Heart left ventricle (tissue), 16 donors: ENCODE results near the gene NTSR2. TPM values are rescaled to one million over a fixed set of nuclear protein-coding genes. Genes with fewer than 3 reads are reported as not detected.

Experiments used
- ATAC-seq, 4 donors: fragments of 200-7000 bp; cut with Tn5 transposase; one replicate each; pipeline ENCODE4 v1.9.1; 2020 to 2022; ENCODE audit warnings: moderate library complexity in 4 of 4, mild to moderate bottlenecking in 3 of 4, moderate number of reproducible peaks in 1 of 4
- DNase-seq, 5 donors: peaks; one replicate each; pipeline ENCODE4 v3.0.0-alpha.2; 2020
- H3K27ac ChIP-seq, 12 donors: fragments of 200-600 bp; sonication (generic) in 4 of 12; one replicate each; pipeline versions ENCODE4 v1.5.0 to v1.8.0; 2016 to 2022; ENCODE audit warnings: mild to moderate bottlenecking in 2 of 12
- H3K27me3 ChIP-seq, 9 donors: fragments of 200-600 bp; sonication (generic) in 2 of 9; one replicate each; pipeline versions ENCODE4 v1.5.1 to v1.8.0; 2016 to 2022; ENCODE audit warnings: mild to moderate bottlenecking in 3 of 9
- H3K36me3 ChIP-seq, 9 donors: fragments of 200-600 bp; sonication (generic) in 2 of 9; one replicate each; pipeline versions ENCODE4 v1.5.0 to v1.8.0; 2018 to 2022; ENCODE audit warnings: mild to moderate bottlenecking in 2 of 9
- H3K4me1 ChIP-seq, 12 donors: fragments of 200-600 bp; sonication (generic) in 4 of 12; one replicate each; pipeline versions ENCODE4 v1.5.0 to v1.8.0; 2016 to 2022; ENCODE audit warnings: mild to moderate bottlenecking in 3 of 12
- H3K4me3 ChIP-seq, 12 donors: fragments of 200-600 bp; sonication (generic) in 4 of 12; one replicate each; pipeline versions ENCODE4 v1.5.0 to v1.8.0; 2017 to 2022; ENCODE audit warnings: mild to moderate bottlenecking in 9 of 12, moderate library complexity in 4 of 12
- H3K9me3 ChIP-seq, 12 donors: fragments of 200-600 bp; sonication (generic) in 4 of 12; one replicate each; pipeline versions ENCODE4 v1.5.0 to v1.8.0; 2016 to 2022; ENCODE audit warnings: mild to moderate bottlenecking in 1 of 12
- POLR2A ChIP-seq, 2 donors: fragments of 450-650 bp; IDR thresholded peaks; one replicate each; pipeline ENCODE4 v1.6.1; 2017; ENCODE audit warnings: antibody characterized with exemption in 2 of 2, mild to moderate bottlenecking in 2 of 2, moderate library complexity in 2 of 2
- WGBS, 4 donors: extraction: QIAGEN DNeasy Blood & Tissue Kit in 2 of 4; methylation state at CpG; one replicate each; pipeline versions ENCODE4 v1.1.5 to v1.1.7; 2013 to 2018; 5-methylcytosine and 5-hydroxymethylcytosine counted together
- intact Hi-C, 10 donors: fragments of 100-400 bp; cut with DNase I; formaldehyde crosslinking; loops; one replicate each; pipeline versions ENCODE4 v1.11.1 to v1.14.2; 2022
- polyA plus RNA-seq, 2 donors: library from polyadenylated mRNA; stranded (reverse); fragments of 200-250 nt; gene quantifications; one replicate each; pipeline ENCODE4 v1.2.3, GENCODE V29; 2013
- total RNA-seq, 9 donors: library from RNA; depleted of rRNA in 2 of 9; stranded (reverse); fragments of >200 nt in 2 of 9; fragmentation: NEBNext Ultra II Directional in 3 of 9; extraction: Animal tissue kit (Norgen Biotek cat#: 25700) in 3 of 9; gene quantifications; one replicate each; pipeline versions ENCODE4 v1.1.0 to v1.2.4, GENCODE V29; 2016 to 2023
- TF ChIP-seq, protein P1 (sequence below), 12 donors: fragments of 200-600 bp; sonication (generic) in 4 of 12; IDR thresholded peaks; one replicate each; pipeline versions ENCODE4 v1.5.0 to v1.8.0; 2018 to 2022; ENCODE audit warnings: antibody characterized with exemption in 12 of 12, mild to moderate bottlenecking in 5 of 12
- donor health status: ischemic (EF 13 %, LVEDD 7.1; RV severe dilation, severe dysfunction).
- donor health status: healthy with polysubstance abuse.
- donor health status: DM: no; HTN: yes; CAD: no.
- donor health status: DM: no; HTN: no; CAD: no.
- donor health status: ischemic (EF 25% LVEDD 6.9; RV normal size, moderate dysfunction).
- donor health status: ischemic (EF 25% LVEDD 5.7; RV mildly dilated, moderate dysfunction).
- donor health status: healthy.
- donor health status: DM: yes; HTN: yes; CAD: no.
- donor health status: ischemic (EF 35%, LVEDD 5.7; RV mildly dilated, moderate dysfunction).
- donor health status: nonischemic (EF 11% LVEDD 7.7; RV severe dilation, severe dysfunction).
- donor health status: DM: yes; HTN: yes; CAD: no.
- donor health status: PGD.
- donor health status: ischemic (EF 29% LVEDD 5.4; RV normal size, mild dysfunction).
- donor health status: nonischemic (EF 23%, LVEDD 6.1; RV moderate dilation, normal function).

Gene NTSR2
- total and polyA plus RNA-seq, 11 donors: 0.04 to 0.16 TPM; not detected in 9

DNA sequence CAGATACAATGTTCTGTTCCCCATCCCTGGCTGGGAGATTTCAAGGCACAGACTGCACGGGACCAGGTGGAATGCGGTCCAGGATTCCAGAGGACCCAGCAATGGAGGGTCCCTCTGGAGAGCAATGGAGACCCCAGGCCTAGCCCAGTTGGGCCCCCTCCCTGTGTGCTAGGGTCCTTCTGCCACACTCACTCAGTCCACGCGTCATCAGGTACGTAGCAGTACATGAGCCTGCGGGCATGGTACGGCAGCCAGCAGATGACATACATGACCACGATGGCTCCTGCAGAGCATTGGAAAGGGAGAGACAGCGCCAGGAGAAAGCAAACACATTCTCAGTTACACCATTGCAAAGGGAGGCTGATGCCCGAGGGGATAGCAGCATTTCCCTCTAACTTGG is 10.1 kb downstream of the NTSR2 start:
- TF ChIP-seq, protein P1, sequence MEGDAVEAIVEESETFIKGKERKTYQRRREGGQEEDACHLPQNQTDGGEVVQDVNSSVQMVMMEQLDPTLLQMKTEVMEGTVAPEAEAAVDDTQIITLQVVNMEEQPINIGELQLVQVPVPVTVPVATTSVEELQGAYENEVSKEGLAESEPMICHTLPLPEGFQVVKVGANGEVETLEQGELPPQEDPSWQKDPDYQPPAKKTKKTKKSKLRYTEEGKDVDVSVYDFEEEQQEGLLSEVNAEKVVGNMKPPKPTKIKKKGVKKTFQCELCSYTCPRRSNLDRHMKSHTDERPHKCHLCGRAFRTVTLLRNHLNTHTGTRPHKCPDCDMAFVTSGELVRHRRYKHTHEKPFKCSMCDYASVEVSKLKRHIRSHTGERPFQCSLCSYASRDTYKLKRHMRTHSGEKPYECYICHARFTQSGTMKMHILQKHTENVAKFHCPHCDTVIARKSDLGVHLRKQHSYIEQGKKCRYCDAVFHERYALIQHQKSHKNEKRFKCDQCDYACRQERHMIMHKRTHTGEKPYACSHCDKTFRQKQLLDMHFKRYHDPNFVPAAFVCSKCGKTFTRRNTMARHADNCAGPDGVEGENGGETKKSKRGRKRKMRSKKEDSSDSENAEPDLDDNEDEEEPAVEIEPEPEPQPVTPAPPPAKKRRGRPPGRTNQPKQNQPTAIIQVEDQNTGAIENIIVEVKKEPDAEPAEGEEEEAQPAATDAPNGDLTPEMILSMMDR (IDR thresholded peaks at IDR 0.05): no peak
- no peak for TF ChIP-seq POLR2A (IDR thresholded peaks at IDR 0.05)

DNA sequence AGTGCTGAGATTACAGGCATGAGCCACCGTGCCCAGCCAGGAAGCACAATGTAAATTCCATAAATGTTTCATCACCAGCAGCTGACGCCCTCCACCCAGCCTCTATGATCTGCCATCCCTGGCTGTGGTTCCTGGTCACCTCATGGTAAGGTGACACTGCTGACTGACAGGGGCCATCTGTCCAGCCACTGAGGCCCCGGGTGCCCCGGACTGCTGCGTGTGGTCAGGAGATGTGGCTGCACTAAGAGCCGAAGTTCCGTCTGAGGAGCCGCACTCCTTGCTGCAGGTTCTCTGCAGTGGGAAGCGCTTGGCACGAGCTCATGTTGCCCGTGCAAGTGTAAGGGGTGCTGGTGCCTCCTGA is 10.9 kb downstream of the NTSR2 start:
- Histone ChIP-seq H3K9me3 (peaks cover 0 to 7% (median 0%) of the 10 kb centered on the region in 12 donors), H3K4me1 (peaks cover 0 to 3% (median 0%) of the 10 kb centered on the region in 12 donors), H3K27me3 (peaks cover 0 to 29% (median 3%) of the 10 kb centered on the region in 9 donors), H3K4me3 (no peak overlapping the region), H3K36me3 (no peaks in the 10 kb centered on the region), H3K27ac (no peak overlapping the region)
- 81 to 88% (median 83%) methylated on average over 10 to 11 of the region's 11 CpGs for WGBS, 4 donors
- intact Hi-C loops: no loop called here
- ATAC-seq (no peak), DNase-seq (no peak)
- no peak for TF ChIP-seq POLR2A (IDR thresholded peaks at IDR 0.05)
- TF ChIP-seq, protein P1 (IDR thresholded peaks at IDR 0.05): no peak

More for the DNA sequence above, 10.1 kb downstream of the NTSR2 start:
- ATAC-seq: no peak
- Histone ChIP-seq H3K4me3 (no peak overlapping the region), H3K36me3 (no peaks in the 10 kb centered on the region), H3K9me3 (peaks cover 0 to 7% (median 0%) of the 10 kb centered on the region in 12 donors), H3K27me3 (peaks cover 0 to 29% (median 3%) of the 10 kb centered on the region in 9 donors), H3K4me1 (peaks cover 0 to 3% (median 0%) of the 10 kb centered on the region in 12 donors), H3K27ac (no peak overlapping the region)
- 89 to 93% (median 91%) methylated on average over 10 of the region's 10 CpGs for WGBS, 4 donors
- DNase-seq: no peak
- intact Hi-C loops: no loop called here

DNA sequence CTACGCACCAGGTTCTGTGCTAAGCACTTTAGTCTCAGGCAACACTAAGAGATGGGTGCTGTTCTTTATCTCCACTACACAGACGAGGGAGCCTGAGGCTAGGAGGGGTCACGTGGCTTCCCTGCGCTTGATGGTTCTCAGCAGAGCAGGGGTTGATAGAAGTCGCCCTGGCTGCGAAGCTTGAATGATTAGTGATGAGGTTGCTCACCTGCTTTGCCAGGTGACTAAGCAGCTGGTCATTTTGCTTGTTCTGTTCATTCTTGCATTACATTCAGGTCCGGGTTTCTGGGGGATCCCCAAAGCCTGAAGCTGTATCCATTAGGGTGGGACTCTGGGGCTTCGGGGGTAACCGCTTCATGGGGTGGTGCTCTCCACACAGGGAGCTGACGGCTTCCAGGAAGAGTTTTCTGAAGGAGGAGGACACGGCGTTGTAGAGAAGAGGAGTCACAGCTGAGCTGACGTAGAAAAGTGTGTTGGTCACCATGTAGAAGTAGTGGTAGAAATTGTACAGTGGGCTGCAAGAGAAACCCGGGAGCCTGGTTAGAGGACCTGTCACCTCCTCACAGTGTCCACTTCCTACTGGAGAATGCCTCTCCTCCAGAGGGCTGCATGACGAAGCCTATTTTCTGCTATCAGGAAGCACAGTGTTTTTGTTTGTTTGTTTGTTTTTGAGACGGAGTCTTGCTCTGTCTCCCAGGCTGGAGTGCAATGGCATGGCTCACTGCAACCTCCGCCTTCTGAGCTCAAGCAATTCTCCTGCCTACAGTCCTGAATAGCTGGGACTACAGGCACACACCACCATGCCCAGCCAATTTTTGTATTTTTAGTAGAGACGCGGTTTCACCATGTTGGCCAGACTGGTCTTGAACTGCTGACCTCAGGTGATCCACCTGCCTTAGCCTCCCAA is 11.5 kb downstream of the NTSR2 start:
- Histone ChIP-seq H3K27me3 (peaks cover 0 to 29% (median 3%) of the 10 kb centered on the region in 9 donors), H3K36me3 (no peaks in the 10 kb centered on the region), H3K4me3 (no peak overlapping the region), H3K9me3 (peaks cover 0 to 7% (median 0%) of the 10 kb centered on the region in 12 donors), H3K27ac (no peak overlapping the region), H3K4me1 (peaks cover 0 to 3% (median 0%) of the 10 kb centered on the region in 12 donors)
- no peak for TF ChIP-seq POLR2A (IDR thresholded peaks at IDR 0.05)
- 80 to 85% (median 83%) methylated on average over 19 of the region's 19 CpGs for WGBS, 4 donors
- intact Hi-C loops: no loop called here
- DNase-seq (no peak), ATAC-seq (no peak)

DNA sequence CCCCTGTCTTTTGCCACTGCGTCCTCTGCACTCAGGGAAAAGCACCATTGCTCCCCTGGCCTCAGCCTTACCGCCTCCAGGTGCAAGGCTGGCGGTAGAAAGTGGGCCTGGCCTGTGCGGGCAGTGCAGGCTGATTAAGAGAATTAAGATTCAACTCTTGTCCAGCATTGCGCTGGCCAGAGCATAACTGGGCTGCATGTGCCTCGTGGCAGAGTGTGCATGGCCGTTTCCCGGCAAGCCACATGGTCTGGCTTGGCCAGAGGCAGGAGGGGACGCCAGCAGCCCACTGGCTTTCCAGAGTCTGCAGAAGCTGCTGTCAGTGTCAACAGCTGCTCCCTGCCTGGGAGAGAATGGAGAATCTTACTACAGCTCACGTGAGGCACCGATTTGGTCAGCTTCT is 12.3 kb downstream of the NTSR2 start:
- H3K36me3 ChIP-seq: no peaks in the 10 kb centered on the region
- no peak for TF ChIP-seq POLR2A (IDR thresholded peaks at IDR 0.05)
- TF ChIP-seq, protein P1 (IDR thresholded peaks at IDR 0.05): no peak
- H3K4me3 ChIP-seq: no peak overlapping the region
- H3K9me3 ChIP-seq: peaks cover 0 to under 1% (median 0%) of the 10 kb centered on the region in 12 donors
- WGBS, 4 donors: 81 to 87% (median 85%) methylated on average over 11 of the region's 11 CpGs
- intact Hi-C loops: no loop called here
- peaks cover 0 to 6% (median 0%) of the 10 kb centered on the region in 12 donors for H3K4me1 ChIP-seq
- ATAC-seq: no peak
- DNase-seq: no peak
- peaks cover 0 to 25% (median 3%) of the 10 kb centered on the region in 9 donors for H3K27me3 ChIP-seq
- no peak overlapping the region for H3K27ac ChIP-seq
